Activated CD4-positive, CD25-positive, alpha-beta regulatory T cell treated with anti-CD3 and anti-CD28 coated beads, Interleukin-2, amount 50 U/mL, for 24 hours (primary cell): ENCODE results near the gene TNFSF13B.

Experiments
- ATAC-seq, 2 donors: fragments of 150-1000 bp; cut with Tn5 transposase; one replicate each; pipeline ENCODE4 v1.10.0; 2021; ENCODE audit warnings: mild to moderate bottlenecking in 1 of 2, moderate library complexity in 1 of 2

Gene TNFSF13B

DNA sequence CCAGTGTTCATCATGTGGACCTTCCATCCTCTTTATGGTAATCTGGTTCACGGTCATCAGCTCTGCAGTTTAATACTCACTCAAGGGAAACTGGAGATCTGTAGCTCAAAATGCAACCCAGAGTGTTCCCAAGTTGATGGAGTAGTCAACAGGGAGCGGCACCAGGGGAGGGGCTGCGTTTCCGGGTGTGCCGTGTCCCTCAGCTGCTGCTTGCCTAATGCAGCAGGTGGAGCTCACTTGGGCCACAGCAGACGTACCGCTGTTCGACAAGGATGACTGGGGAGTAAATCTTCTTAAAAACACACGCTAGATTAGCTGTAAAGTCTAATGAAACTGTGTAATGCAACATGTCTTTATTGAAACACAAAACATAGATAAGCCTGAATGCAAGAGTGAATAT lies 81.1 kb downstream of the TNFSF13B start:
- no peak for ATAC-seq

DNA sequence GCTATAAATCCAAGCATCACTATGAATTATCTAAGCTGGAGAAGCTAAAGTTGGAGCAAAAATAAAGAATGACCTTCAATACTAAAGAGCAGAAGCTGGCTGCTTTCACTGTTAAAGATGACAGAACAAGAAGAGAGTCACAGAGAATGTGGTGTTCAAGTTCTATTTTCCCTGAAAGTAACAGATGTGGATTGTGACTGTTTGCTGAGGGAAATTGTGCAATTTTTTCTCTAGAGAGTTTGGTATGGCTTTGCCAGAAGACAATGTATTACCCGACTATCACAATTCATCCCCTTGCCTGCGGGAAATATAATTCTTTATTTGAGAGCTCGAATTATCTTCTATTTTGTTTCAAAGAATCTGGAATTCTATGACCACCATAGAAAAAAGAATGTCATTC lies 83.1 kb downstream of the TNFSF13B start:
- ATAC-seq: no peak

DNA sequence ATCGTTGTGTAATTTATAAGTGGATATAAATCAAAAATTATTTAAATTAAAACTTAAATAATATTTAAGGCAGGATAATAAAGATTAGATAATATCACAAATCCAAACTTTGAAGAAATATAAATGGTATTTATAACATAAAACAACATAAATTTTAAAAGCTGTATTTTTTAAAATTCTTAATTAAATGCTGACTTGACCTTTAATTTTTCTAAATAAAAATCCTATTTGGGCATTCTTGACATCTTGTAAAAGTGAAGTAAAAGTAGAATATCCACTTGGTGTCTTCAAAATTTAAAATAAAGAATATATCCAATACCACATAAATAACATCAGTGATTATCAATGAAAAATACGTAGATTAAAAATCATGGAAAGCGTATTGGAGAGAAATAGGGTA lies 87.7 kb downstream of the TNFSF13B start:
- no peak for ATAC-seq
